HG03457 (cell line): ENCODE data around the gene FBXW11.
"Not testable (repeated sequence)": the region's sequence is repeated elsewhere in the genome, so short reads cannot be mapped to it uniquely, and the experiment has no call there.

Experiments
- ATAC-seq: cut with Tn5 transposase; IDR thresholded peaks from one replicate; pipeline ENCODE4 v1.9.1; 2021; ENCODE audit warnings: moderate number of reproducible peaks; ENCODE audit not compliant: unreplicated experiment

The FBXW11 gene

GRCh38 chr5:171915700-171916099, 90.7 kb downstream of the FBXW11 start:
- not testable (repeated sequence) for ATAC-seq

DNA sequence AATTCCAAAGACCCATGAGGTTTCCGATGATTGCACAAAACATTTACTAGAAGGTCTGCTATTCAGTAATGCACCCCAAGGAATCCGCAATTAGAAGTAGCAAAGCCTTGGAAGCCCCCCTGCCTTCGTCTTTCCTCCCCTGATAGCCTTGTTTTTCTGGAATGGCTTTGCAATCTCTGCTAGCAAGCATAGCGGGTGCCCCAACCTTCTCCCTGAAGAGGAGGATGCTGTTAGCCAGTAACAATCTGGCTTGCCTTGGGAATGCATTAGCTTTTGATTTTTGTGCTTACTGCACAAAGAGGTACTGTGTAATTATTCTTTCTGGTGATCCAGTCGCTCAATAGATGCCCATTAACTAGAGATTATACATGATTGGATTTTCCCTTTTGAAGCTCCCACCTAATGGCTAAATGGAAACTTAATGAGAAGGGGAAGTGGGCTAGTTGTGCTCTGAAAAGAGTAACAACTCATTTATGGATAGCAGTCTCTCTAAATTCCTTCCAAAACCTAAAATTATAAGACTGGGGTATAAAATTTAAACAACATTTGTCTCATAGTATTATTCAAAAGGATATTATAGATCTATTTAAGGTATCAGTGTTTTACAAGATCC, 91.6 kb downstream of the FBXW11 start:
- no peak for ATAC-seq

GRCh38 chr5:171913987-171914273, 92.5 kb downstream of the FBXW11 start:
- ATAC-seq, result no peak

DNA sequence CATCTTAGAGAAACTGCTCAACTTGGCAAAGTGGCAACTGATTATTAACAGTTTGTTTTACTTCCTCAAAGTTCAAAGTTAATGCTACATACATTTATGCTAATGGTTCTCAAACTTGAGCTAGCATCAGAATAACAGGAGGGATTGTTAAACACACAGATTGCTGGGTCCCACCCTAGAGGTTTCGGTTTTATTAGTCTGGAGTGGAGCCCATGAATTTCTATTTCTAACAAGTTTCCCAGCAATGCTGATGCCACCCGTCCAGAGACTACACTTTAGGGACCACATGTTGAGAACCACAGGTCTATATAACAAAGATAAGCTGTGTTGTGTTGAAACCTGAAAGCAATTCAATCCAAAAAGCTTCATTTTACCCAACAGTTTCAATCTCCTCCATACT, 95.3 kb downstream of the FBXW11 start:
- no peak for ATAC-seq

- ATAC-seq, result no peak
These were observed 97.8 kb downstream of the FBXW11 start for GRCh38 chr5:171908638-171909037.

GRCh38 chr5:171907725-171908343, 98.6 kb downstream of the FBXW11 start:
- ATAC-seq, result no peak

DNA sequence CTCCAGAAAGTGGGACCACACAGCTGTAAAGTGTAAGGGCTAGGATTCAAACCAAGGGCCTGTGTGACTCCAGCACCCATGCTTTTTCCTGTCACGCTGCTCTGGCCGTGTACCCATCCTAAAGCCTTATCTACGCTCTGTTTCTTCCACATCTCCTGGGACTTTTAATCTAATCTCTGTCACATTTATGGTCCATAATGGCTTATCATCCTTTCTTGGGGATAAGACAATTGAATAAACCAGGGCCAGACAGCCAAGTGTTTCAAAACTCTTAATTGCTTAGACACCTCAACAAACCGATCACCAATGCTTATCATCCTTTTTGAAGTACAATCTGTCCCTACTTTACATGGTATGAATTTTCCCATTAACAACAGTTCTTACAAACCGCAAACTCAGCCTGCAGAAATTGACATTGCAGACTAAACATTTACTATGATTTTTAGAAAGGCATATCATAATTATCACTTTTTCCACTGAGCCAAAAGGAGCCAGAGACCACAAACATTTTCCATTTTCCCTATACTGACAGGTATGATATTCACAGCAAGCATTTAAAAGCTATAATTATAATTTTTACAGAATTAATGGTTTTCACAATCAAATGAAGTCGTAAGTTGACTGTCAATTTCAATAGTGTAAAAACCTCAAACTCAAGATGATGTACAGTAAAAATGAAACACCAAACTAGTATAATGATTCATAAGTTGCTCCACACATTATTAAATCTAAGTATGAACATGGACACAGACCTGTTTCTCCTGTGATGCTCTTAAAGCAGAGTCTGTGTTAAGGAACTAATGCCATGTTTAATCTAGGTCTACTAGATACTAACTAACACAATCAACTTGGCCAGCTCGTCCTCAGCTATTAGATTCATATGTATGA, 99.5 kb downstream of the FBXW11 start:
- no peak for ATAC-seq

DNA sequence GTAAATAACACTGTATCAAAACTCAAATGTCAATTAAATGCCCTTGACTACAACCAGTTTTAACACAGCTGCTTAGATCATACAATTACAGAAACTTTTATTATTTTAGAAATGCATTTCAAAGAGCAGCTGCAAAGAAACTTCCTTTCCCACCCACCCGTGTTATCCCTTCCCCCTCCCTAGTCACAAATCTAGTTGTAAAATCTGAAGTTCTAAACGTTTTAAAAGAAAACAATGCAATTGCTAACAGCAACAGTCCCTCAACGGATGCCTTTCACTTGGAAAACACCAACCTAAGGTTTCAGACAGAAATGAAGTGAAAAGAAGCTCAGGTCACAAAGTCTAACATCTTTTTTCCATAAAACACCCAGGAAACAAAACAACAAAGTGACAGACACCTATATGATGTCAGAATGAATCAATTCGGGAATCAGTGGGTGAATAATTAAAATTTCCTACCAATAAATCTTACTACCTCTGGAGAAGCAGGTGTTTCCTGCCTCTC, 100.3 kb downstream of the FBXW11 start:
- ATAC-seq, result no peak

GRCh38 chr5:171904886-171905285, 101.6 kb downstream of the FBXW11 start:
- ATAC-seq, result no peak

DNA sequence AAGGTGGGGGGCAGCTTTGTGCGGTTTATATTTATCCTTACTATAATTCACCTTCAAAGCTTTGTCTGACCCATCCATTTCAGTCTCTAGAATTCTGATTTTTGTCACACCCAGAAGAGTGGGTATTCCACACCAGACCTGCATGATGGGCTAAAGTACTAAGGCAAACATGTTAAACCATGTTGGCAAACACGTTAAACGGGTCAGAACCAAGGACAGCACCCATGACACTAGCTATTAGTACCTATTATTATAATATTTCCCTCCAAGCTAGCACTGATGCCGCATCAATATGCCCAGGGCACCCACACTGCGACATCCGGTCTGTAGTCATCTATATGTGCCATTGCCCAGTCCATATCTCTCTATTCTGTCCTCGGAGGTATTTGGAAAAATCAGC, 104.7 kb downstream of the FBXW11 start:
- no peak for ATAC-seq

GRCh38 chr5:171899792-171900191, 106.6 kb downstream of the FBXW11 start:
- no peak for ATAC-seq

- no peak for ATAC-seq
These were observed 107.6 kb downstream of the FBXW11 start for GRCh38 chr5:171898879-171899278.

GRCh38 chr5:171898386-171898785, 108.1 kb downstream of the FBXW11 start:
- ATAC-seq, result no peak

DNA sequence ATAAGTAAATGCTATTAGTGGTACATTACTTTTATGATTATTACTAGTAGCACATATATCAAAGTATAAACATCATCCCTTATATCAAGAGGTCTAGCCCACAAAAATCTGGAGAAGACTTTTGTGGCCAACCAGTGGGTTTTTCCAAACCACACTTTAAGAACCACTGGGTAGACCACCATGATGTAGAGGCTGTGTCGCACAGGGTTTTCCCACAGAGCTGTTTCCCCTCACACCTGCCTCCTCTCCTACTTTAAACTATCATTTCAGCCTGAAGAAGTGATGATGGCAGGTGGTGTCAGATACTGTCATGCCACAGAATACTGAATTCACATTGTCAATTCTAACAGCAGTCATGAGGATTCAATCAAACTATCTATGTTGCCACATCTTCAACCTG, 109.2 kb downstream of the FBXW11 start:
- no peak for ATAC-seq

DNA sequence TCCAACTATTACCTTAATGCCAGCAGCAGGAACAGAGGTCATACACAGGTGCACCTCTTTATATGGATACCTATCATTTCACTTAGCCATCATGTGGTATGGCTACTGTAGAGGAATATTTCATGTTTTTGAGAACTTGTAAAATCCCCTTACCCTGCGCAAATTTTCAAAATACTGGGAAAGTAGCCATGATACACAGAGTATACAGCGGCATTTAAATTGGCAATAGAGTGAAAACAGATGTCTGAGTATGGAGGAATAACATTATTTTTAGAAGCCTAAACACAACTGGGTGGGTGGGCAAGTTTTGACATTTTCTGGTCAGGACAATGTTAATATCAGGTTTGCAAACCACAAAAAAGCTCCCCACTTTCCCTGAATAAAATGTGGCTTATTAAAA, 111.4 kb downstream of the FBXW11 start:
- no peak for ATAC-seq

DNA sequence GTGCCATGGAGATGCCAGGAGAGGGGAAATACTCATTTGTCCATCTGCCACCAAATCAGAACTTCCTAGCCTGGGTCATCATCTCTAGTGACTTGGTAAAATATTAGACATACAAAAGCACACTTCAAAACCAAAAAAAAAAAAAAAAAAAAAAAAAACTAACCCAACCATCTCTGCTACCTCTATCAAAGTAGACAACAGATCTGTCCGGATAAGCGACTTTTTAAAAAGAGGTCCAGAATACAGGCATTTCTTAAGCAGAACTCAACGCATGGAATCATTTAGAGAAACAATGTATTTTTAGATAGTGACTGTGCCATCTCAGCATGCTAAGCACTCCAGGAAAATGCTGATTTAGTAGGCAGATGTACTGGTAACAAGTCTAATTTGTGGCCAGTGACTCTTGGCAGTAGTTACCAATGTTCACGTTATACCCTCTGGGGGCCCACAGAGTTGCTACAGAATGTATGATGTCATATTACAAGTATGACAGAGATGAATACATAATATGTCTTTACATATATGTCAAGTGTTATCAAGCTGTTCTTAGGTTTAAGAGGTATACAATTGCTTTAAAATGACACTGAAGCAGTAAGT, 113.0 kb downstream of the FBXW11 start:
- ATAC-seq, result no peak

DNA sequence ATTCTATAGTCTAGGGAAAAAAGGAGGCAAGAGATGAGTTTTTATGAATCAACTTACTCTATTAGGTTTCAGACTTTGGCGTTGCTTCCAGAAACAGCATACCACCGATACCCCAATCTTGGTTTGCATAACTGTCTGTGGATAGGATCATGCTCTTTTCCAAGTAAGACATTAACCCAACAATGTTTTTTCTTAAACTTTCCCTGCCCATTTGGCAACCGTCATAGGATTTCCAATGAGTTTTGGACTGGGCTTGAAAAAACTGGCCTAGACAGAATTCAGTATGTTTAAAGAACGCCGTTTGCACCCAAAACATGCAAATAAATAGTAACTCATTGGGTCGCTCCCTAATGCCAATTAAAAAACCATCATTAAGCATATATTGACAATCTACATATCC, 114.8 kb downstream of the FBXW11 start:
- no peak for ATAC-seq

DNA sequence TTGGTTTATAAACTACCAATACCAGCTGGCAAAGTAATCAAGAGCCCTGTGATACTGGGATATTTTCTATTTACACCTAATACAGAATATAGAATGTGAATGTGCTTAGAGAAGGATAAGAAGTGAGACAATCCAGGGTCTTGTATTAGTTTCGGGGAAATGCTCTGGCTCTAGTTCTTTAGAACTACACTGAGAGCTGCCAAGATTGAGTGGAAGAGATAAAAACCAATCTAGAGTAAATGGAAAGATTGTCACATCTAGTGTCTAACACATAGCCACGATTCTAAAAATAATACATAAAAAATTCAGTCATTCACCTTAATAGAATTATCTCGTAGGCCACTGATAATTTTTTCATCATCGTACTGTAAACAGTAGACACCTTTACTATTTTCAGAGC, 115.3 kb downstream of the FBXW11 start:
- ATAC-seq, result no peak

DNA sequence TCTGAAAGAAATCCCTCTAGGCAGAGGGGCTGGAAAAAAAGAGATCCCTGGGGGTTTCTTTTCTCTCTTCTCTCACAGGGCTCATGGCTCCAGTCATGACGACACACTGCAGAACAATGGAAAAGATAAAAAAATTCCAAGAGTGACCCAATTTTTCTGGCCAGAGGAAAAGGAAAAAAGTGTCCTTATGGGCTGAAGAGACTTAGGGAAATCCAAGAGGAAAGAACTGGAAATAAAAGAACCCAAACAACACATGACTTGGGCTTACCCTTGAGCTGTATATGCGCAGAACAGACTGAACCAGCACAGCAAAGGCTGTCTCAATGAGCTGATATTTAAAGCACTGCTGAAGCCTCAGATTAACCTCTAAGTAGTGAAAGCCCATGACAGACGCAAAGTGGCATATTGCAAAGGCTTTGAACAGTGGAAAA, 118.4 kb downstream of the FBXW11 start:
- no peak for ATAC-seq

DNA sequence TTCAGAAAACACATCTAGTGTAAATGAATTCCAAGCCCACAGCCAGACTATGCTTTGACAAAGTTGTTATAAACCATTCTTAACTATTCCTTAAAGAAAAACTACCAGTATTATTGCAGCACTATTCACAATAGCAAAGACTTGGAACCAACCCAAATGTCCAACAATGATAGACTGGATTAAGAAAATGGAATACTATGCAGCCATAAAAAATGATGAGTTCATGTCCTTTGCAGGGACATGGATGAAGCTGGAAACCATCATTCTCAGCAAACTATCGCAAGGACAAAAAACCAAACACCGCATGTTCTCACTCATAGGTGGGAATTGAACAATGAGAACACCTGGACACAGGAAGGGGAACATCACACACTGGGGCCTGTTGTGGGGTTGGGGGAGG, 120.4 kb downstream of the FBXW11 start:
- not testable (repeated sequence) for ATAC-seq

DNA sequence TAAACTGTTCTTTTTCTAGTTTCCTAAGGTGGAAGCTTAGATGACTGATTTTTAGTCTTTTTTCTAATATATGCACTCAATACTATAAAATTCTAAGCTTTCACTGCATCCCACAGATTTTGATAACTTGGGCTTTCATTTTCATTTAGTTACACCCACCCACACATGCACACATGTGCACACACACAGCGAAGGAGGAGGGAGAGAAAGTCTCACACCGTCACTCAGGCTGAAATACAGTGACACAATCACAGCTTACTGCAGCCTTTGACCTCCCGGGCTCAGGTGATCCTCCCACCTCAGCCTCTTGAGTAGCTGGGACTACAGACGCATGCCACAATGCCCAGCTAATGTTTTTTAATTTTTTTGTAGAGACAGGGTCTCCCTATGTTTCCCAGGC, 124.3 kb downstream of the FBXW11 start:
- ATAC-seq, result no peak

- ATAC-seq, result no peak
These were observed 132.2 kb downstream of the FBXW11 start for GRCh38 chr5:171874234-171874633.
